H7 (cell line): ENCODE results near the gene MEPE. TPM values are rescaled to one million over a fixed set of nuclear protein-coding genes. Genes with fewer than 3 reads are reported as not detected.

Source experiments
- DNase-seq: peaks from one replicate; pipeline ENCODE4 v3.0.0; 2012
- H3K27me3 ChIP-seq: 2 replicates; pipeline ENCODE4 v1.6.0; 2011; ENCODE audit warnings: mild to moderate bottlenecking, low read length; ENCODE audit not compliant: control insufficient read depth, insufficient read depth
- H3K36me3 ChIP-seq: replicated peaks from 2 replicates; pipeline ENCODE4 v1.5.1; 2011; ENCODE audit warnings: low read length; ENCODE audit not compliant: control insufficient read depth, insufficient read depth
- H3K4me3 ChIP-seq: 2 replicates; pipeline ENCODE4 v1.5.1; 2011; ENCODE audit warnings: low read depth, mild to moderate bottlenecking, control low read depth, low read length, moderate library complexity; ENCODE audit not compliant: insufficient read depth
- total RNA-seq: library from RNA; depleted of rRNA; stranded (reverse); fragments of >200 nt; shearing (Covaris generic); gene quantifications from 2 replicates; pipeline ENCODE4 v1.2.3, GENCODE V29; 2014

MEPE gene
- total RNA-seq, 1 experiment from 2014 or later = not detected

DNA sequence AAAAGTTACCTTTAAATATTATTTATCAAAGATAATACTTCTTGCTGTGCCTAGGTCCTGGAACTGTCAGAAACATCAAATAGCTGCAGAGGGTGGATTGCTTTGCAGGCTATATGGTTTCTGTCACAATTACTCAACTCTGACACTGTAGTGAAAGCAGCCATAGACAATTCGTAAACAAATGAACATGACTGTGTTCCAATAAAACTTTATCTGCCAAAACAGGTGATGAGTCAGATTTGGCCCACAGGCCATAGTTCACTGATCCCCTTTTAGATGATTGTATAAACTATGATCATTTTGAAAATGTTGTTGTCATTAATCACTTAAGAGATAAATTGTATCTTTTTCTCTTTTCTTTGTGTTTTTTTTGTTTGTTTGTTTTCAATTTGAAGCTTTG, 8.4 kb upstream of the MEPE start:
- Histone ChIP-seq H3K36me3 (no peaks in the 10 kb centered on the region), H3K27me3 (no peaks in the 10 kb centered on the region), H3K4me3 (no peak overlapping the region)
- DNase-seq = no peak

GRCh38 chr4:87834401-87834800, 1.6 kb downstream of the MEPE start:
- Histone ChIP-seq H3K36me3 (no peaks in the 10 kb centered on the region), H3K4me3 (no peak overlapping the region), H3K27me3 (no peaks in the 10 kb centered on the region)
- DNase-seq = no peak

DNA sequence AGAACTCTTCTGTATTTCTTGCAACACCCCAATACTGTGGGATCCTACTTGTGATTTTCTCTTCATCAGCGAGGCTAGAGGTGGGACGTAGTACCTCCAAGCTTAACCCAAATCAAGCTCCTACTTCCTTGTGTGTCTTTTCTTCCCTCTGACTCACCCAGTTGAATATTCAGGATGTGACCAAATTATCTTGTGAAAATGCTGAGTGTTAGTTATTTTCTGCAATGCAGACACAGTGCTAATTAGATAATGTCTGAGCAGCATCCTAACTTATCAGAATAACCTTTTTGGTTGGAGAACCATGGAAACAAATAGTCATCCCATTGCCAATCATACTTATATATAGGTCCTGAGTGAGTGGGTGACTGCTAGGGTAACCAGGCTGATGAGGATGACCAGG, 2.4 kb downstream of the MEPE start:
- no peak for DNase-seq
- H3K36me3 ChIP-seq = no peaks in the 10 kb centered on the region
- H3K27me3 ChIP-seq = no peaks in the 10 kb centered on the region
- H3K4me3 ChIP-seq = no peak overlapping the region

DNA sequence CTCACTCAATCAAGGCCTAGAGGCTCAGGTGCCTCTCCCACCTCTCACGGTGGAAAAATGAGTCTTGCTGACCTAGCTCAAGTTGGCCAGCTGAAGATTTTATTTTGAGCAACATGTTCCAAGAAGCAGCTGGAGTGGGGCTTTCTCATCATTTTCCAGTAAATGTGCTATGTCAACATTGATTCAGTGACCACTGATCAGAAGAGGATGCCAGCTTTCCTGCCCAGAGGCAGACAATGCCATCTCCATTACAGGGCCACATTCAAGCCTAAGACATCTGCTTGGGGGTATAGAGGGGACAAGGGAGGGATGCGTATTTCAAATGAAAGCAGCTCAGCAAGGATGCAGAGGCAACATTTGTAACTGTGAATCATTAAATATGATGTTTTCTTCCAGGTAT, 3.0 kb downstream of the MEPE start:
- Histone ChIP-seq H3K27me3 (no peaks in the 10 kb centered on the region), H3K36me3 (no peaks in the 10 kb centered on the region), H3K4me3 (no peak overlapping the region)
- DNase-seq = no peak

DNA sequence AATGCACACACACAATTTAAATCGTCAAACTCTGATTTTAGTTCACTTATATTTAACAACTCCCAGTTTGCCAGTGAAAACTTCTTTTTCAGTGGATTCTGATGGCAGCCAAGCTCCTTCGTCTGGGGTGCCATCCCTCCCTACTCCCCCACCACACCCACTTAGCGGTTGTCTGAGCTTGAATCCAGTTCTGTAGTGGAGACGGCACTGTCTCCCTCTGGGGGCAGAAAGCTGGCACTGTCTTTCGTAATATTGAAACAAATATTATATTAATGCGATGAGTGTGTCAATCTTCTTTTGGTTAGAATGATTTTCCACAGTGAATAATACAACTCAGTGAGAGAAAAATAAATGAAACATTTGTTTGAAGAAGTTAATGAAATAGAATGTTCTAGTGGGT, 5.4 kb downstream of the MEPE start:
- Histone ChIP-seq H3K27me3 (no peaks in the 10 kb centered on the region), H3K4me3 (no peak overlapping the region), H3K36me3 (no peaks in the 10 kb centered on the region)
- DNase-seq = no peak

DNA sequence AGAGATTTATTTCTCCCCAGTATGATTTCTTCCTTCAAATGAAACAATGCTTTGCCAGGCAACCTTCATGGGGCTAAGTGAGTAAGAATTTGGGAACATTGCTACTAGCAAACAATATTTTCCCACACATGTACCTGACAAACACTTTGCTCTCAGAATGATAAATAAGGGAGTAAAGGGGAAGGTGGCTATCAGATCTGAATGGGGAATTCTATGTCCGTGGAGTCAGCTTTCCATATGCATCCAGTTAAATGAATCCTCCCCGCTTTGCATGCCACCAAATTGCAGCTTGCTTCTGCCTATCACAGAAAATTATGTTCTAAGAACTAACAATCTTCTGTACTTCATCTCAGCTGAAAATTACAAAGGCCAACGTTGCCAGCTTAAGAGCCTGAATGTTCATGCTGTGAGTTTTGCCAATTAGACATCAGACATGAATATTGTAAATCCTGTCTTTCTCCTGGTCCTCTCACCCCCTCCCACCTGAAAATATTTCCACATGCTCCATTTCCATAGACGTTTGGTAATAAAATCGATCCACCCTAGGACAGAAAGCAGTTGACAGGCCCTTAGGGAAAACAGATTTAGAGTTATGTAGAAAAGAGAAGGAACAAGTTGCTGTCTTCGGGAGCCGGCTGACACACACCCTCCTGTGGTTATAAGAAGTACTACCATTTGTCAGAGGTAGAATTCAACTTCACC, 6.3 kb downstream of the MEPE start:
- no peaks in the 10 kb centered on the region for H3K27me3 ChIP-seq
- H3K36me3 ChIP-seq = no peaks in the 10 kb centered on the region
- no peak overlapping the region for H3K4me3 ChIP-seq
- no peak for DNase-seq

GRCh38 chr4:87839592-87839946, 6.8 kb downstream of the MEPE start:
- Histone ChIP-seq H3K4me3 (no peak overlapping the region), H3K36me3 (no peaks in the 10 kb centered on the region), H3K27me3 (no peaks in the 10 kb centered on the region)
- DNase-seq = no peak

DNA sequence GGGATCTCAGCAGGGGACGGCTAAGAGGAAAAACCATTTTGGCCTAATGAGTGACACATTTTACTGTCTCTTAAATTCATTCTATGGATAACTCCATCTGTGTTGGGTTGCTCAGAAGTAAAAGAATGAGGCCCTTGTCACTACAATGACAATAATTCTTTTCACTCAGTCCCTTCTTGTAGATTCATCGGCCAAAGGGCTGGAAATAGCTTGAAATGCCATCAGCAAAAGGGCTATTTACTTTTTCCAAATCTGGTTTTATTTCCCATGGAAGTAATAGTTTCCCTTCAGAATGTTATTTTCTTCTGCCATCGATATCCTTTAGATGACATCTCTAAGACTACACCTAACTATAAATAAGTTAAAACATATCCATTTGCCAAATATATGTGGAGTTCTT, 7.4 kb downstream of the MEPE start:
- Histone ChIP-seq H3K36me3 (no peaks in the 10 kb centered on the region), H3K4me3 (no peak overlapping the region), H3K27me3 (no peaks in the 10 kb centered on the region)
- DNase-seq = no peak

- Histone ChIP-seq H3K4me3 (no peak overlapping the region), H3K36me3 (no peaks in the 10 kb centered on the region), H3K27me3 (no peaks in the 10 kb centered on the region)
- no peak for DNase-seq
Measured at GRCh38 chr4:87843936-87844335, 11.2 kb downstream of the MEPE start.

GRCh38 chr4:87844452-87844851, 11.7 kb downstream of the MEPE start:
- Histone ChIP-seq H3K4me3 (no peak overlapping the region), H3K27me3 (no peaks in the 10 kb centered on the region), H3K36me3 (no peaks in the 10 kb centered on the region)
- no peak for DNase-seq

DNA sequence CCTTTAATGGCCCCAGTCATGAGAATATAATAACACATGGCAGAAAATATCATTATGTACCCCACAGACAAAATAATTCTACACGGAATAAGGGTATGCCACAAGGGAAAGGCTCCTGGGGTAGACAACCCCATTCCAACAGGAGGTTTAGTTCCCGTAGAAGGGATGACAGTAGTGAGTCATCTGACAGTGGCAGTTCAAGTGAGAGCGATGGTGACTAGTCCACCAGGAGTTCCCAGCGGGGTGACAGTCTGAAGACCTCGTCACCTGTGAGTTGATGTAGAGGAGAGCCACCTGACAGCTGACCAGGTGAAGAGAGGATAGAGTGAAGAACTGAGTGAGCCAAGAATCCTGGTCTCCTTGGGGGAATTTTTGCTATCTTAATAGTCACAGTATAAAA, 13.5 kb downstream of the MEPE start:
- Histone ChIP-seq H3K27me3 (no peaks in the 10 kb centered on the region), H3K36me3 (no peaks in the 10 kb centered on the region), H3K4me3 (no peak overlapping the region)

GRCh38 chr4:87848622-87849351, 16.0 kb downstream of the MEPE start:
- no peak overlapping the region for H3K4me3 ChIP-seq

More for the DNA sequence above, 13.5 kb downstream of the MEPE start:
- no peak for DNase-seq

GRCh38 chr4:87849612-87850011, 16.8 kb downstream of the MEPE start:
- no peak for DNase-seq
- H3K36me3 ChIP-seq = no peaks in the 10 kb centered on the region
- H3K4me3 ChIP-seq = no peak overlapping the region
- H3K27me3 ChIP-seq = no peaks in the 10 kb centered on the region

More at GRCh38 chr4:87848622-87849351, 16.0 kb downstream of the MEPE start:
- H3K27me3 ChIP-seq = no peaks in the 10 kb centered on the region
- DNase-seq = no peak
- no peaks in the 10 kb centered on the region for H3K36me3 ChIP-seq

- no peak for DNase-seq
- H3K27me3 ChIP-seq = no peaks in the 10 kb centered on the region
- H3K4me3 ChIP-seq = no peak overlapping the region
- H3K36me3 ChIP-seq = no peaks in the 10 kb centered on the region
Measured at GRCh38 chr4:87851332-87851731, 18.6 kb downstream of the MEPE start.

DNA sequence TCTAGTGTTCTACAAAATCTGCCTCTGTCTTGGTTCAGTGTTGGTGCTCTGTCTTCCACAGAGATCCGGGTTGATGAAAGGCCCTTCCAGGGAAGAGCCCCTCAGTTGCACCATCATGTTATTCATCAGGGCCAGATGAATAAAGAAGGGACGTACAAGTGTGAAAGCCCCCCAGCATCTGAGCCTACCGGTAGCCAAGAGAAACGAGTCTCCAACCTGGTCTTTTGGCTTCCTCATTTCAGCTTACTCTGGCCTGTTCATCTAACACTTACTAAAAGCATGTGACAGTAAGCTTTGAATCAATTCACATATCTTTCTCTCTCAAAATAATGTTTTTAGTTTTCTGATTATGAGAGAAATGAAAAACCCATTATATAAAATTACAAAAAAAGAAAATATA, 19.2 kb downstream of the MEPE start:
- H3K36me3 ChIP-seq = no peaks in the 10 kb centered on the region
- no peak for DNase-seq
- H3K4me3 ChIP-seq = no peak overlapping the region
- no peaks in the 10 kb centered on the region for H3K27me3 ChIP-seq
